Upper lobe of left lung (tissue), 6 donors: ENCODE measurements around the gene TSPAN12. TPM values are rescaled to one million over a fixed set of nuclear protein-coding genes. Genes with fewer than 3 reads are reported as not detected.

Source experiments
- ATAC-seq, 2 donors: fragments of 200-7000 bp; cut with Tn5 transposase; one replicate each; pipeline ENCODE4 v1.9.1; 2022; ENCODE audit warnings: mild to moderate bottlenecking in 2 of 2, moderate library complexity in 2 of 2; ENCODE audit not compliant: low FRiP score in 2 of 2
- DNase-seq, 2 donors: peaks; one replicate each; pipeline ENCODE4 v3.0.0-alpha.2; 2019 to 2020
- H3K27ac ChIP-seq, 4 donors: fragments of 200-600 bp; sonication (generic); one replicate each; pipeline ENCODE4 v1.5.1; 2016 to 2019
- H3K27me3 ChIP-seq, 4 donors: fragments of 200-600 bp; sonication (generic); one replicate each; pipeline ENCODE4 v1.5.1; 2017 to 2019
- H3K36me3 ChIP-seq, 4 donors: fragments of 200-600 bp; sonication (generic); one replicate each; pipeline ENCODE4 v1.5.1; 2016 to 2019
- H3K4me1 ChIP-seq, 4 donors: fragments of 200-600 bp; sonication (generic); one replicate each; pipeline ENCODE4 v1.5.1; 2018 to 2019
- H3K4me3 ChIP-seq, 4 donors: fragments of 200-600 bp; sonication (generic); one replicate each; pipeline ENCODE4 v1.5.1; 2017 to 2019; ENCODE audit warnings: mild to moderate bottlenecking in 2 of 4, moderate library complexity in 1 of 4
- H3K9me3 ChIP-seq, 4 donors: fragments of 200-600 bp; sonication (generic); one replicate each; pipeline ENCODE4 v1.5.1; 2018 to 2019
- CTCF ChIP-seq, 6 experiments: fragments of 450-650 bp in 4 of 6; fragments of 200-600 bp in 2 of 6; sonication (generic) in 2 of 6; IDR thresholded peaks; one replicate each; pipeline ENCODE4 v1.5.1; 2016 to 2019; ENCODE audit warnings: antibody characterized with exemption in 6 of 6
- EP300 ChIP-seq, 4 donors: sonication (generic); formaldehyde crosslinking; IDR thresholded peaks; one replicate each; pipeline ENCODE4 v1.5.1; 2017; ENCODE audit warnings: antibody characterized with exemption in 4 of 4, control low read depth in 2 of 4
- POLR2A ChIP-seq, 4 donors: fragments of 450-650 bp; IDR thresholded peaks; one replicate each; pipeline ENCODE4 v1.5.1; 2016 to 2017; ENCODE audit warnings: antibody characterized with exemption in 4 of 4, mild to moderate bottlenecking in 2 of 4
- POLR2AphosphoS5 ChIP-seq, 2 donors: sonication (generic); formaldehyde crosslinking; IDR thresholded peaks; one replicate each; pipeline ENCODE4 v1.5.1; 2017; ENCODE audit warnings: antibody characterized with exemption in 2 of 2
- WGBS, 2 donors: methylation state at CpG; one replicate each; pipeline ENCODE4 v1.1.5; 2017 to 2018; 5-methylcytosine and 5-hydroxymethylcytosine counted together
- total RNA-seq, 6 donors: library from RNA; depleted of rRNA in 4 of 6; stranded (reverse); fragments of >200 nt in 4 of 6; gene quantifications; one replicate each; pipeline versions ENCODE4 v1.1.0 to v1.2.1, GENCODE V29; 2016 to 2021
- donor health status: DM: no; HTN: no; CAD: no; lungs with moderate emphysema.
- donor health status: DM: no; HTN: yes; CAD: no; lungs with severe emphysema.

TSPAN12 gene
- total RNA-seq, 6 donors from 2014 or later, result 22.0 to 56.3 (median 40.0) TPM

GRCh38 chr7:120793213-120793936 is 64.6 kb downstream of the TSPAN12 start:
- Histone ChIP-seq H3K9me3 (no peaks in the 10 kb centered on the region), H3K27me3 (no peaks in the 10 kb centered on the region), H3K4me1 (peaks cover 0 to 15% (median 2%) of the 10 kb centered on the region in 4 donors), H3K36me3 (peaks cover 0 to 2% (median under 1%) of the 10 kb centered on the region in 4 donors), H3K27ac (no peak overlapping the region), H3K4me3 (no peak overlapping the region)
- WGBS, 2 donors, result 93% methylated on average over 3 of the region's 3 CpGs
- ATAC-seq (no peak), DNase-seq (no peak)
- TF ChIP-seq POLR2AphosphoS5 (IDR thresholded peaks at IDR 0.05), result no peak
- TF ChIP-seq EP300 (IDR thresholded peaks at IDR 0.05), result no peak
- TF ChIP-seq CTCF (IDR thresholded peaks at IDR 0.05), result no peak
- no peak for TF ChIP-seq POLR2A (IDR thresholded peaks at IDR 0.05)

GRCh38 chr7:120792861-120793130 is 65.1 kb downstream of the TSPAN12 start:
- H3K4me1 ChIP-seq, result peaks cover 0 to 15% (median 2%) of the 10 kb centered on the region in 4 donors
- ATAC-seq, result no peak
- no peak overlapping the region for H3K27ac ChIP-seq
- H3K27me3 ChIP-seq, result no peaks in the 10 kb centered on the region
- no peaks in the 10 kb centered on the region for H3K9me3 ChIP-seq
- no peak overlapping the region for H3K4me3 ChIP-seq
- H3K36me3 ChIP-seq, result peaks cover 0 to 4% (median 1%) of the 10 kb centered on the region in 4 donors
- TF ChIP-seq EP300 (IDR thresholded peaks at IDR 0.05) (no peak), POLR2A (IDR thresholded peaks at IDR 0.05) (no peak), CTCF (IDR thresholded peaks at IDR 0.05) (no peak), POLR2AphosphoS5 (IDR thresholded peaks at IDR 0.05) (no peak)
- DNase-seq, result no peak
- 95 to 98% methylated on average over 2 of the region's 2 CpGs for WGBS, 2 donors

- H3K9me3 ChIP-seq, result no peaks in the 10 kb centered on the region
- H3K27ac ChIP-seq, result no peak overlapping the region
- peaks cover 0 to 4% (median 1%) of the 10 kb centered on the region in 4 donors for H3K36me3 ChIP-seq
- no peak for TF ChIP-seq POLR2AphosphoS5 (IDR thresholded peaks at IDR 0.05)
- peak; percentile 63 to 80 (median 74) for TF ChIP-seq CTCF (IDR thresholded peaks at IDR 0.05)
- no peak for TF ChIP-seq POLR2A (IDR thresholded peaks at IDR 0.05)
- ATAC-seq (peak; percentile 77 to 87), DNase-seq (peak; percentile 20 to 79)
- H3K27me3 ChIP-seq, result no peaks in the 10 kb centered on the region
- 48 to 75% methylated on average over 6 to 13 of the region's 13 CpGs for WGBS, 2 donors
- H3K4me3 ChIP-seq, result no peak overlapping the region
- peaks cover 0 to 15% (median 2%) of the 10 kb centered on the region in 4 donors for H3K4me1 ChIP-seq
Measured at GRCh38 chr7:120792091-120792860, 65.7 kb downstream of the TSPAN12 start.

GRCh38 chr7:120785095-120785494 is 72.8 kb downstream of the TSPAN12 start:
- Histone ChIP-seq H3K36me3 (peaks cover 0 to 4% (median 1%) of the 10 kb centered on the region in 4 donors), H3K4me1 (peaks cover 0 to 3% (median 0%) of the 10 kb centered on the region in 4 donors), H3K27ac (no peak overlapping the region), H3K27me3 (no peaks in the 10 kb centered on the region), H3K4me3 (no peak overlapping the region), H3K9me3 (no peaks in the 10 kb centered on the region)
- DNase-seq (no peak), ATAC-seq (no peak)
- WGBS, 2 donors, result 79 to 86% methylated on average over 1 of the region's 1 CpG
- TF ChIP-seq CTCF (IDR thresholded peaks at IDR 0.05), result no peak
- no peak for TF ChIP-seq POLR2AphosphoS5 (IDR thresholded peaks at IDR 0.05)
- no peak for TF ChIP-seq EP300 (IDR thresholded peaks at IDR 0.05)
- TF ChIP-seq POLR2A (IDR thresholded peaks at IDR 0.05), result no peak
